Measurements from ENCODE around the gene SLC22A12.

The SLC22A12 gene

GRCh38 chr11:64600281-64600992 lies 9.4 kb downstream of the SLC22A12 start:
- no peak for TF ChIP-seq POLR2A (IDR thresholded peaks at IDR 0.05; ENCODE audit: low read length)
- TF ChIP-seq GATA1 (IDR thresholded peaks at IDR 0.05; ENCODE audit: low read depth, low read length): no peak
- DNase-seq: no peak

GRCh38 chr11:64601605-64602465 lies 10.8 kb downstream of the SLC22A12 start:
- DNase-seq: no peak
- TF ChIP-seq GATA1 (IDR thresholded peaks at IDR 0.05; ENCODE audit: low read depth, low read length) (no peak), POLR2A (IDR thresholded peaks at IDR 0.05; ENCODE audit: low read length) (no peak)

GRCh38 chr11:64602466-64603070 lies 11.5 kb downstream of the SLC22A12 start:
- TF ChIP-seq POLR2A (IDR thresholded peaks at IDR 0.05; ENCODE audit: low read length) (no peak), GATA1 (IDR thresholded peaks at IDR 0.05; ENCODE audit: low read depth, low read length) (no peak)
- DNase-seq: no peak

GRCh38 chr11:64603411-64604110 lies 12.5 kb downstream of the SLC22A12 start:
- no peak for DNase-seq
- TF ChIP-seq POLR2A (IDR thresholded peaks at IDR 0.05; ENCODE audit: low read length) (no peak), GATA1 (IDR thresholded peaks at IDR 0.05; ENCODE audit: low read depth, low read length) (no peak)

- no peak for TF ChIP-seq POLR2A (IDR thresholded peaks at IDR 0.05; ENCODE audit: low read length)
- no peak for TF ChIP-seq GATA1 (IDR thresholded peaks at IDR 0.05; ENCODE audit: low read depth, low read length)
- DNase-seq: no peak
These were observed 13.6 kb downstream of the SLC22A12 start for GRCh38 chr11:64604458-64605243.

GRCh38 chr11:64605244-64605560 lies 14.2 kb downstream of the SLC22A12 start:
- no peak for DNase-seq
- TF ChIP-seq POLR2A (IDR thresholded peaks at IDR 0.05; ENCODE audit: low read length) (no peak), GATA1 (IDR thresholded peaks at IDR 0.05; ENCODE audit: low read depth, low read length) (no peak)

GRCh38 chr11:64605656-64606585 lies 14.9 kb downstream of the SLC22A12 start:
- DNase-seq: no peak

GRCh38 chr11:64606796-64607380 lies 15.9 kb downstream of the SLC22A12 start:
- DNase-seq: no peak
- no peak for TF ChIP-seq GATA1 (IDR thresholded peaks at IDR 0.05; ENCODE audit: low read depth, low read length)
- TF ChIP-seq POLR2A (IDR thresholded peaks at IDR 0.05; ENCODE audit: low read length): no peak

More at GRCh38 chr11:64605656-64606585, 14.9 kb downstream of the SLC22A12 start:
- no peak for TF ChIP-seq POLR2A (IDR thresholded peaks at IDR 0.05; ENCODE audit: low read length)
- no peak for TF ChIP-seq GATA1 (IDR thresholded peaks at IDR 0.05; ENCODE audit: low read depth, low read length)

- DNase-seq: no peak
- TF ChIP-seq POLR2A (IDR thresholded peaks at IDR 0.05; ENCODE audit: low read length) (no peak), GATA1 (IDR thresholded peaks at IDR 0.05; ENCODE audit: low read depth, low read length) (no peak)
These were observed 16.5 kb downstream of the SLC22A12 start for GRCh38 chr11:64607381-64607985.

- DNase-seq: no peak
- TF ChIP-seq POLR2A (IDR thresholded peaks at IDR 0.05; ENCODE audit: low read length) (no peak), GATA1 (IDR thresholded peaks at IDR 0.05; ENCODE audit: low read depth, low read length) (no peak)
These were observed 17.0 kb downstream of the SLC22A12 start for GRCh38 chr11:64608046-64608445.

- TF ChIP-seq GATA1 (IDR thresholded peaks at IDR 0.05; ENCODE audit: low read depth, low read length) (no peak), POLR2A (IDR thresholded peaks at IDR 0.05; ENCODE audit: low read length) (no peak)
- no peak for DNase-seq
These were observed 17.6 kb downstream of the SLC22A12 start for GRCh38 chr11:64608636-64609035.

Data from erythroblast (primary cell).